ENCODE measurements around the gene CAB39L. TPM values are rescaled to one million over a fixed set of nuclear protein-coding genes. Genes with fewer than 3 reads are reported as not detected.
A peak's percentile ranks its signal among the peaks of the same experiment; 100 is the strongest.

The CAB39L gene
- total RNA-seq, 1 experiment from 2014 or later, result 51.9 TPM

GRCh38 chr13:49376121-49376520 lies 67.7 kb downstream of the CAB39L start:
- H3K4me1 ChIP-seq (ENCODE audit: low read length), result peaks cover 51% of the 10 kb centered on the region
- no peak overlapping the region for H3K4me3 ChIP-seq (ENCODE audit: low read length)
- no peaks in the 10 kb centered on the region for H3K9me3 ChIP-seq (ENCODE audit: low read length)
- H3K27ac ChIP-seq (ENCODE audit: low read length), result peak overlapping the region; percentile 99
- no peak overlapping the region for H3K9ac ChIP-seq (ENCODE audit: low read length)
- no peak overlapping the region for H3K4me2 ChIP-seq (ENCODE audit: low read depth, low read length, poor library complexity, severe bottlenecking)
- no peaks in the 10 kb centered on the region for H3K27me3 ChIP-seq (ENCODE audit: low read length)
- H2AFZ ChIP-seq (ENCODE audit: low read length), result no peak overlapping the region; the same call in 1 of the 2 replicates
- peaks cover 4% of the 10 kb centered on the region; the same call in 1 of the 2 replicates for H3K36me3 ChIP-seq (ENCODE audit: insufficient read depth, low read length)
- H4K20me1 ChIP-seq (ENCODE audit: insufficient read depth, low read depth, low read length), result no peaks in the 10 kb centered on the region
- H3K9me2 ChIP-seq (replicated peaks; ENCODE audit: insufficient read depth, low read length), result no peaks in the 10 kb centered on the region
- no peak for DNase-seq
- 0 out of 2 replicates have a peak, but pooled peaks cover 2% of the 10 kb centered on the region for H3K79me2 ChIP-seq (ENCODE audit: low read length)

DNA sequence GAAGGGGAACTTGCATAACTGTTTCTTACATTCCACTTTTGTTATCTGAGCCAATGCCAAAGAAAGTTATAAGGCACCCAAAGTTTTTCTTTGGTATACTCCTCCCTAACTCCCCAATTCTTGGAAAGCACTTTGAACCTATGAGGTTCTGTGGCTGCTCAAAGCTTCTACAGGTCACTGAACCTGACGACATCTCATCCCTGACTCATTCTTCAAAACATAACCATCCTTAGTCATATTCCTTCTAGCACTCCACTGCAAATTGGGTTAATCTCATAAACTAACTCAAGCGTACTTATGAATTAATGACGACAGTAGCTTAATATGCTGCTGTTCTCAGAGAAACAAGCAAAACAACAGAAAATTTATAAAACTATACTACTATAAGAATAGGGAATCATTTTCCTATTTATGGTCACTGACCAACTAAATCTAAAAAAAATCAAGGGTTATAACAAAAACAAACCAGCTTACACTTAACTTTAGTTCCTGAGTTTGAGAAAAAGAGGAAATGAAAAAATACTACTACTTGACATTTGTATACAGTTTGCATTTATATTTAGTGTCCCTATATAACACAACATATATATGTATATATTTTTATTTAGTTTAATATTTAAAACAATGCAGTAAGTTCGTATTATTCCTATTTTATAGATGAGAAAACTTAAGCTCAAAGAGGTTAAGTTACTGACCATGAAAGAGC lies 69.1 kb downstream of the CAB39L start:
- Histone ChIP-seq H2AFZ (ENCODE audit: low read length) (no peak overlapping the region), H3K36me3 (ENCODE audit: insufficient read depth, low read length) (peaks cover 4% of the 10 kb centered on the region; the same call in 1 of the 2 replicates), H3K9me2 (replicated peaks; ENCODE audit: insufficient read depth, low read length) (no peaks in the 10 kb centered on the region), H4K20me1 (ENCODE audit: insufficient read depth, low read depth, low read length) (no peaks in the 10 kb centered on the region), H3K4me1 (ENCODE audit: low read length) (peaks cover 65% of the 10 kb centered on the region), H3K9me3 (ENCODE audit: low read length) (no peaks in the 10 kb centered on the region), H3K4me2 (ENCODE audit: low read depth, low read length, poor library complexity, severe bottlenecking) (peak overlapping the region; percentile 72), H3K79me2 (ENCODE audit: low read length) (peaks cover 7% of the 10 kb centered on the region; the same call in 1 of the 2 replicates), H3K27me3 (ENCODE audit: low read length) (no peaks in the 10 kb centered on the region), H3K4me3 (ENCODE audit: low read length) (peak overlapping the region; percentile 12; the same call in 1 of the 2 replicates), H3K9ac (ENCODE audit: low read length) (peak overlapping the region; percentile 26; the same call in 1 of the 2 replicates), H3K27ac (ENCODE audit: low read length) (peak overlapping the region; percentile 99)
- DNase-seq, result no peak

DNA sequence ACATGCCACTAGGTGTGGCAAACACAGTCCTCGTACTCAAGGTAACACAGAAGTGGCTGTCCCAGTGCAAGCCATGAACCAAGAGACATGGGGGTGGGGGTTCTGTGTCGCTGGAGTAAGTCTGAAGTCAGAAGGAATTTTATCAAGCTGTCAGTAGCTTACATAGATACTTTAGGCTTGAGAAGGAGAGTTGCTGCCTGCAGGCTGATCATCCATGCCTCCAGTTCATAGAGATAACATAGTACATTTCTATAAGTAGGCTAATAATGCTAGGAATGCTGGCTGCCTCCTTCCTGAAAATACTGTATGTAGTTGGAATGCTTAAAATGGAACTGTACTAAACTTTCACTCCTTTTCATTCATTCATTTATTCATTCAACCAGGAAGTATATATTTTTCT lies 70.1 kb downstream of the CAB39L start:
- H3K27ac ChIP-seq (ENCODE audit: low read length), result peak overlapping the region; percentile 99
- H3K4me1 ChIP-seq (ENCODE audit: low read length), result peaks cover 75% of the 10 kb centered on the region
- peak overlapping the region; percentile 64 for H3K9ac ChIP-seq (ENCODE audit: low read length)
- H3K4me3 ChIP-seq (ENCODE audit: low read length), result no peak overlapping the region
- H3K79me2 ChIP-seq (ENCODE audit: low read length), result peaks cover 12% of the 10 kb centered on the region; the same call in 1 of the 2 replicates
- H2AFZ ChIP-seq (ENCODE audit: low read length), result peak overlapping the region; percentile 24; the same call in 1 of the 2 replicates
- no peak for DNase-seq
- H3K27me3 ChIP-seq (ENCODE audit: low read length), result no peaks in the 10 kb centered on the region
- H3K36me3 ChIP-seq (ENCODE audit: insufficient read depth, low read length), result peaks cover 4% of the 10 kb centered on the region; the same call in 1 of the 2 replicates
- no peaks in the 10 kb centered on the region for H3K9me3 ChIP-seq (ENCODE audit: low read length)
- H3K4me2 ChIP-seq (ENCODE audit: low read depth, low read length, poor library complexity, severe bottlenecking), result peak overlapping the region; percentile 72
- no peaks in the 10 kb centered on the region for H3K9me2 ChIP-seq (replicated peaks; ENCODE audit: insufficient read depth, low read length)
- H4K20me1 ChIP-seq (ENCODE audit: insufficient read depth, low read depth, low read length), result no peaks in the 10 kb centered on the region

- H2AFZ ChIP-seq (ENCODE audit: low read length), result no peak overlapping the region
- H3K79me2 ChIP-seq (ENCODE audit: low read length), result peaks cover 23% of the 10 kb centered on the region
- H3K4me3 ChIP-seq (ENCODE audit: low read length), result peak overlapping the region; percentile 45; the same call in 1 of the 2 replicates
- peaks cover 92% of the 10 kb centered on the region for H3K4me1 ChIP-seq (ENCODE audit: low read length)
- H3K27ac ChIP-seq (ENCODE audit: low read length), result peak overlapping the region; percentile 99
- no peaks in the 10 kb centered on the region for H3K9me2 ChIP-seq (replicated peaks; ENCODE audit: insufficient read depth, low read length)
- H3K36me3 ChIP-seq (ENCODE audit: insufficient read depth, low read length), result peaks cover 4% of the 10 kb centered on the region; the same call in 1 of the 2 replicates
- peak overlapping the region; percentile 72 for H3K4me2 ChIP-seq (ENCODE audit: low read depth, low read length, poor library complexity, severe bottlenecking)
- no peaks in the 10 kb centered on the region for H4K20me1 ChIP-seq (ENCODE audit: insufficient read depth, low read depth, low read length)
- no peaks in the 10 kb centered on the region for H3K9me3 ChIP-seq (ENCODE audit: low read length)
- H3K9ac ChIP-seq (ENCODE audit: low read length), result peak overlapping the region; percentile 64
- peak; percentile 93 for DNase-seq
- H3K27me3 ChIP-seq (ENCODE audit: low read length), result no peaks in the 10 kb centered on the region
Observed at GRCh38 chr13:49371943-49372613, 71.8 kb downstream of the CAB39L start.

- Histone ChIP-seq H3K27ac (ENCODE audit: low read length) (peak overlapping the region; percentile 99), H3K79me2 (ENCODE audit: low read length) (peaks cover 25% of the 10 kb centered on the region), H3K4me3 (ENCODE audit: low read length) (no peak overlapping the region), H3K36me3 (ENCODE audit: insufficient read depth, low read length) (no peaks in the 10 kb centered on the region), H3K9me3 (ENCODE audit: low read length) (no peaks in the 10 kb centered on the region), H3K4me1 (ENCODE audit: low read length) (peaks cover 91% of the 10 kb centered on the region), H3K9ac (ENCODE audit: low read length) (peak overlapping the region; percentile 39), H3K9me2 (replicated peaks; ENCODE audit: insufficient read depth, low read length) (no peaks in the 10 kb centered on the region), H2AFZ (ENCODE audit: low read length) (no peak overlapping the region), H4K20me1 (ENCODE audit: insufficient read depth, low read depth, low read length) (no peaks in the 10 kb centered on the region), H3K4me2 (ENCODE audit: low read depth, low read length, poor library complexity, severe bottlenecking) (peak overlapping the region; percentile 72), H3K27me3 (ENCODE audit: low read length) (no peaks in the 10 kb centered on the region)
- DNase-seq, result no peak
Observed at GRCh38 chr13:49370371-49370770, 73.5 kb downstream of the CAB39L start.

GRCh38 chr13:49369866-49370265 lies 74.0 kb downstream of the CAB39L start:
- DNase-seq, result peak; percentile 67
- peaks cover 91% of the 10 kb centered on the region for H3K4me1 ChIP-seq (ENCODE audit: low read length)
- H3K9ac ChIP-seq (ENCODE audit: low read length), result no peak overlapping the region
- no peaks in the 10 kb centered on the region for H3K9me3 ChIP-seq (ENCODE audit: low read length)
- H3K9me2 ChIP-seq (replicated peaks; ENCODE audit: insufficient read depth, low read length), result no peaks in the 10 kb centered on the region
- H3K4me3 ChIP-seq (ENCODE audit: low read length), result no peak overlapping the region
- H3K27ac ChIP-seq (ENCODE audit: low read length), result peak overlapping the region; percentile 99
- no peaks in the 10 kb centered on the region for H4K20me1 ChIP-seq (ENCODE audit: insufficient read depth, low read depth, low read length)
- H3K36me3 ChIP-seq (ENCODE audit: insufficient read depth, low read length), result no peaks in the 10 kb centered on the region
- H3K4me2 ChIP-seq (ENCODE audit: low read depth, low read length, poor library complexity, severe bottlenecking), result peak overlapping the region; percentile 72
- H2AFZ ChIP-seq (ENCODE audit: low read length), result no peak overlapping the region
- no peaks in the 10 kb centered on the region for H3K27me3 ChIP-seq (ENCODE audit: low read length)
- H3K79me2 ChIP-seq (ENCODE audit: low read length), result peaks cover 27% of the 10 kb centered on the region

- H3K4me3 ChIP-seq (ENCODE audit: low read length), result peak overlapping the region; percentile 41
- peak overlapping the region; percentile 99 for H3K27ac ChIP-seq (ENCODE audit: low read length)
- no peaks in the 10 kb centered on the region for H3K9me3 ChIP-seq (ENCODE audit: low read length)
- H3K4me1 ChIP-seq (ENCODE audit: low read length), result peaks cover 89% of the 10 kb centered on the region
- H3K9me2 ChIP-seq (replicated peaks; ENCODE audit: insufficient read depth, low read length), result no peaks in the 10 kb centered on the region
- no peak overlapping the region; the same call in 1 of the 2 replicates for H2AFZ ChIP-seq (ENCODE audit: low read length)
- peaks cover 38% of the 10 kb centered on the region for H3K79me2 ChIP-seq (ENCODE audit: low read length)
- peak; percentile 72 for DNase-seq
- H4K20me1 ChIP-seq (ENCODE audit: insufficient read depth, low read depth, low read length), result no peaks in the 10 kb centered on the region
- peak overlapping the region; percentile 47 for H3K9ac ChIP-seq (ENCODE audit: low read length)
- H3K36me3 ChIP-seq (ENCODE audit: insufficient read depth, low read length), result 0 out of 2 replicates have a peak, but pooled peaks cover 4% of the 10 kb centered on the region
- H3K4me2 ChIP-seq (ENCODE audit: low read depth, low read length, poor library complexity, severe bottlenecking), result peak overlapping the region; percentile 76
- no peaks in the 10 kb centered on the region for H3K27me3 ChIP-seq (ENCODE audit: low read length)
Observed at GRCh38 chr13:49368688-49369087, 75.2 kb downstream of the CAB39L start.

All from Karpas-422 (cell line).